PC-9 (cell line): ENCODE measurements around the gene HKDC1. TPM values are rescaled to one million over a fixed set of nuclear protein-coding genes. Genes with fewer than 3 reads are reported as not detected.

ENCODE experiments used
- BruUV-seq: library from RNA; stranded (reverse); fragments of 400-500 nt; replicated peaks from 2 replicates; lab custom pipeline; 2021; lab: Mats Ljungman, UMichigan
- CTCF ChIA-PET: fragments of 300-600 bp; sonication (Branson Sonifier 250); formaldehyde crosslinking; loops from one replicate; lab custom pipeline; 2022; ENCODE audit warnings: antibody characterized with exemption; lab: Charles Lee
- POLR2A ChIA-PET: fragments of 300-600 bp; sonication (Branson Sonifier 250); formaldehyde crosslinking; loops from one replicate; lab custom pipeline; 2022; ENCODE audit warnings: antibody characterized with exemption; ENCODE audit not compliant: unreplicated experiment; lab: Charles Lee
- DNase-seq, 2 experiments: peaks; one replicate each; pipeline versions ENCODE4 v3.0.0 to v3.0.0-alpha.2; 2015 to 2022; ENCODE audit warnings: mixed read lengths in 1 of 2
- H2AFZ ChIP-seq: fragments of 200-600 bp; sonication (generic); 2 replicates; pipeline ENCODE4 v1.8.1; 2017; ENCODE audit warnings: antibody characterized with exemption
- H3F3A ChIP-seq: fragments of 200-600 bp; sonication (generic); 2 replicates; pipeline ENCODE4 v1.8.1; 2017; ENCODE audit warnings: antibody characterized with exemption, mild to moderate bottlenecking, low read depth; ENCODE audit not compliant: insufficient read depth
- H3K27ac ChIP-seq: fragments of 200-600 bp; sonication (generic); 2 replicates; pipeline ENCODE4 v1.6.1; 2016; ENCODE audit warnings: mixed run types
- H3K27me3 ChIP-seq: fragments of 200-600 bp; sonication (generic); 2 replicates; pipeline ENCODE4 v1.6.1; 2016; ENCODE audit warnings: low read depth, mixed run types; ENCODE audit not compliant: insufficient read depth
- H3K36me3 ChIP-seq: fragments of 200-600 bp; sonication (generic); 2 replicates; pipeline ENCODE4 v1.6.1; 2016; ENCODE audit warnings: low read depth, mixed run types
- H3K4me1 ChIP-seq: fragments of 200-600 bp; sonication (generic); replicated peaks from 2 replicates; pipeline ENCODE4 v1.6.1; 2016; ENCODE audit warnings: mixed run types; ENCODE audit not compliant: insufficient read depth
- H3K4me2 ChIP-seq: fragments of 200-600 bp; sonication (generic); 2 replicates; pipeline ENCODE4 v1.6.1; 2017; ENCODE audit warnings: mixed run types
- H3K4me3 ChIP-seq: fragments of 200-600 bp; sonication (generic); 2 replicates; pipeline ENCODE4 v1.6.1; 2016; ENCODE audit warnings: mixed run types
- H3K79me2 ChIP-seq: fragments of 200-600 bp; sonication (generic); 2 replicates; pipeline ENCODE4 v1.6.1; 2017; ENCODE audit warnings: low read depth, mixed run types
- H3K9me2 ChIP-seq: fragments of 200-600 bp; sonication (generic); 2 replicates; pipeline ENCODE4 v1.8.1; 2017; ENCODE audit warnings: mild to moderate bottlenecking; ENCODE audit not compliant: insufficient read depth
- H3K9me3 ChIP-seq: fragments of 200-600 bp; sonication (generic); 2 replicates; pipeline ENCODE4 v1.8.1; 2016; ENCODE audit warnings: low read depth; ENCODE audit not compliant: insufficient read depth
- H4K20me1 ChIP-seq: fragments of 200-600 bp; sonication (generic); 2 replicates; pipeline ENCODE4 v1.8.1; 2017; ENCODE audit not compliant: insufficient read depth
- EZH2 ChIP-seq: fragments of 200-600 bp; sonication (generic); IDR thresholded peaks from 2 replicates; pipeline ENCODE4 v1.8.0; 2017; ENCODE audit warnings: antibody characterized with exemption, low read depth
- intact Hi-C: fragments of 100-400 bp; cut with micrococcal nuclease; formaldehyde crosslinking; loops from one replicate; pipeline ENCODE4 v1.10.0; 2022; ENCODE audit not compliant: unreplicated experiment
- total RNA-seq: library from RNA; stranded (reverse); gene quantifications from 2 replicates; pipeline ENCODE4 v1.2.3, GENCODE V29; 2021
- TF ChIP-seq, protein P1 (sequence below): fragments of 200-600 bp; sonication (generic); conservative IDR thresholded peaks from 2 replicates; pipeline ENCODE4 v1.6.1; 2017; ENCODE audit warnings: mixed run types, antibody characterized with exemption, mild to moderate bottlenecking, moderate library complexity

HKDC1 gene
- total RNA-seq, 1 experiment from 2014 or later, result 173 TPM

DNA sequence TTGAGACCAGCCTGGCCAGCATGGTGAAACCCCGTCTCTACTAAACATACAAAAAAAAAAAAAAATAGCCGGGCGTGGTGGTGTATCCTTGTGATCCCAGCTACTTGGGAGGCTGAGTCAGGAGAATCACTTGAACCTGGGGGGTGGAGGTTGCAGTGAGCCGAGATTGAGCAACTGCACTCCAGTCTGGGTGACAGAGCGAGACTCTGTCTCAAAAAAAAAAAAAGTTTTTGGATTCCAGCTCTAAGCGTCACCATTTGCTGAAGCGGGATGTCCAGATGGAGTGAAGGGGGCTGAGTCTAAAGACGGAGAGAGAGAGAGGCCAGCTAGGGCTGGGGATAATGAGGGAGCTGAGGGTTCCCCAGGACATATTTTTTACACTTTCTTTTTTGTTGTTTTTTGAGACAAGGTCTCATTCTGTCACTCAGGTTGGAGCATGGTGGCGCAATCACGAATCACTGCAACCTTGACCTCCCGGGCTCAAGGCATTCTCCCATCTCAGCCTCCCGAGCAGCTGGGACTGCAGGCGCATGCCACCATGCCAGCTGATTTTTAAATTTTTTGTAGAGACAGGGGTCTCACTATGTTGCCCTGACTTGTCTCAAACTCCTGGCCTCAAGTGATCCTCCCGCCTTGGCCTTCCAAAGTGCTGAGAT is 48.8 kb downstream of the HKDC1 start:
- CTCF ChIA-PET, result interaction anchor here (0.6 to 0.7 kb wide), 2 partner anchors 45 to 122 kb away, joined by 3 read pairs; no protein-coding TSS in a partner anchor

DNA sequence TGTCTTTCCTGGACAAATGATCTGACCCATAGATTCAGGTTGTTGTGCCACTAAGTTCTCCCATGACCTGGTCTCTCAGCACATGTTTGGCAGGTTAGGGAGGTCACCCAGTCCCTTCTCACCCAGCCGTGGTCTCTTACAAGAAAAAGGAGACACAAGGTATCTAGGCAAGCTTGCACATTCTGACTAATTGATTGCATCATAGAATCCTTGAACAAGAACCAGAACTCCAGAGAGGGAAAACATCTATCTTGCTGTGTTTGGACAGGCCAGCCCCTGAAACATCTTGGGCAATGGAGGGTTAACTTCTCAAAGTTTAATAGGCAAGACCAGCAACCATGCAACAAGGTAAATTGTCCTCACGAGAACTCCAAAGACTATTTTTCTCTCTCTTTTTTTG is 49.6 kb downstream of the HKDC1 start:
- intact Hi-C loops, result no loop called here
- H4K20me1 ChIP-seq, result no peaks in the 10 kb centered on the region; the same call in 1 of the 2 replicates
- no peaks in the 10 kb centered on the region for H3K9me2 ChIP-seq
- ChIA-PET POLR2A (no interaction called here), CTCF (no interaction called here)
- DNase-seq, result no peak
- H3K4me1 ChIP-seq, result peaks cover 10% of the 10 kb centered on the region; the same call in 1 of the 2 replicates
- 0 out of 2 replicates have a peak, but pooled peaks cover 5% of the 10 kb centered on the region for H3K36me3 ChIP-seq
- peaks cover 54% of the 10 kb centered on the region; the same call in 1 of the 2 replicates for H3F3A ChIP-seq
- TF ChIP-seq, protein P1, sequence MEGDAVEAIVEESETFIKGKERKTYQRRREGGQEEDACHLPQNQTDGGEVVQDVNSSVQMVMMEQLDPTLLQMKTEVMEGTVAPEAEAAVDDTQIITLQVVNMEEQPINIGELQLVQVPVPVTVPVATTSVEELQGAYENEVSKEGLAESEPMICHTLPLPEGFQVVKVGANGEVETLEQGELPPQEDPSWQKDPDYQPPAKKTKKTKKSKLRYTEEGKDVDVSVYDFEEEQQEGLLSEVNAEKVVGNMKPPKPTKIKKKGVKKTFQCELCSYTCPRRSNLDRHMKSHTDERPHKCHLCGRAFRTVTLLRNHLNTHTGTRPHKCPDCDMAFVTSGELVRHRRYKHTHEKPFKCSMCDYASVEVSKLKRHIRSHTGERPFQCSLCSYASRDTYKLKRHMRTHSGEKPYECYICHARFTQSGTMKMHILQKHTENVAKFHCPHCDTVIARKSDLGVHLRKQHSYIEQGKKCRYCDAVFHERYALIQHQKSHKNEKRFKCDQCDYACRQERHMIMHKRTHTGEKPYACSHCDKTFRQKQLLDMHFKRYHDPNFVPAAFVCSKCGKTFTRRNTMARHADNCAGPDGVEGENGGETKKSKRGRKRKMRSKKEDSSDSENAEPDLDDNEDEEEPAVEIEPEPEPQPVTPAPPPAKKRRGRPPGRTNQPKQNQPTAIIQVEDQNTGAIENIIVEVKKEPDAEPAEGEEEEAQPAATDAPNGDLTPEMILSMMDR, result no peak
- TF ChIP-seq EZH2, result no peak
- H3K4me3 ChIP-seq, result no peak overlapping the region
- H3K79me2 ChIP-seq, result no peaks in the 10 kb centered on the region
- peak overlapping the region; percentile 33 for H3K27ac ChIP-seq
- no peak overlapping the region for H2AFZ ChIP-seq
- H3K27me3 ChIP-seq, result no peaks in the 10 kb centered on the region
- no TSS peak for BruUV-seq
- H3K4me2 ChIP-seq, result no peak overlapping the region
- peaks cover 14% of the 10 kb centered on the region; the same call in 1 of the 2 replicates for H3K9me3 ChIP-seq

More for the DNA sequence above, 48.8 kb downstream of the HKDC1 start:
- Histone ChIP-seq H3K27me3 (no peaks in the 10 kb centered on the region), H3K9me2 (no peaks in the 10 kb centered on the region), H3K4me2 (no peak overlapping the region), H3K27ac (peak overlapping the region; percentile 33), H3K4me1 (peaks cover 10% of the 10 kb centered on the region; the same call in 1 of the 2 replicates), H3F3A (peaks cover 60% of the 10 kb centered on the region; the same call in 1 of the 2 replicates), H3K9me3 (peaks cover 14% of the 10 kb centered on the region; the same call in 1 of the 2 replicates), H2AFZ (no peak overlapping the region), H3K4me3 (no peak overlapping the region), H3K79me2 (no peaks in the 10 kb centered on the region), H4K20me1 (no peaks in the 10 kb centered on the region; the same call in 1 of the 2 replicates), H3K36me3 (0 out of 2 replicates have a peak, but pooled peaks cover 5% of the 10 kb centered on the region)
- DNase-seq, result no peak
- TF ChIP-seq, protein P1, result no peak
- TF ChIP-seq EZH2, result no peak
- intact Hi-C loops, result no loop called here
- POLR2A ChIA-PET, result no interaction called here
- BruUV-seq, result no TSS peak

DNA sequence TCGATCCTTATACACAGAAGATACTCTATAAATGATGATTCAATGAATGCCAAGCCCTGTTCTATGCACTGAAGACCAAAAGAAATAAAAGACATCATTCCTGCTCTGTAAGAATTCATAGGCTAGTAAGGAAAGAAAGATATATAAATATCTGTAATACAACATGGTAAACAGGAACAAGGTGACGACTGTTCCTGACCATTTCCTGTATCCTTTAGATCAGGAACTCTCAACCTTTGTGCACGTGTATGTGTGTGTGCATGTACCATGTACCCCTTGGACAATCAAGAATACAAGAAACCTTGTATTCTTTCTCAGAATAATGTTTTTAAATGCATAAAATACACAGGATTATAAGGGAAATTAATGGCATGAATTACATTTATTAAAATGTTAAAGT is 50.9 kb downstream of the HKDC1 start:
- TF ChIP-seq, protein P1, result no peak
- TF ChIP-seq EZH2, result no peak
- H3K9me2 ChIP-seq, result no peaks in the 10 kb centered on the region
- peaks cover 10% of the 10 kb centered on the region; the same call in 1 of the 2 replicates for H3K4me1 ChIP-seq
- BruUV-seq, result no TSS peak
- POLR2A ChIA-PET, result no interaction called here
- no peak overlapping the region for H2AFZ ChIP-seq
- no peak for DNase-seq
- CTCF ChIA-PET, result no interaction called here
- 0 out of 2 replicates have a peak, but pooled peaks cover 5% of the 10 kb centered on the region for H3K36me3 ChIP-seq
- no peak overlapping the region for H3K4me2 ChIP-seq
- no peak overlapping the region for H3K27ac ChIP-seq
- H3K27me3 ChIP-seq, result no peaks in the 10 kb centered on the region
- peaks cover 14% of the 10 kb centered on the region; the same call in 1 of the 2 replicates for H3K9me3 ChIP-seq
- no peak overlapping the region for H3K4me3 ChIP-seq
- intact Hi-C loops, result no loop called here
- H3F3A ChIP-seq, result peaks cover 42% of the 10 kb centered on the region; the same call in 1 of the 2 replicates
- no peaks in the 10 kb centered on the region; the same call in 1 of the 2 replicates for H4K20me1 ChIP-seq
- no peaks in the 10 kb centered on the region for H3K79me2 ChIP-seq
